HepG2 (cell line): Measurements from ENCODE around the gene ACBD6. TPM values are rescaled to one million over a fixed set of nuclear protein-coding genes. Genes with fewer than 3 reads are reported as not detected.

Experiments used
- ELF3 ChIP-seq: IDR thresholded peaks from 2 replicates; pipeline ENCODE4 v1.6.1; 2016; ENCODE audit warnings: missing genetic modification reagents, missing compliant biosample characterization
- FLYWCH1 ChIP-seq: sonication (generic); formaldehyde crosslinking; IDR thresholded peaks from 2 replicates; pipeline ENCODE4 v1.8.1; 2023; ENCODE audit warnings: mild to moderate bottlenecking, missing genetic modification reagents
- FOXK1 ChIP-seq: sonication (generic); formaldehyde crosslinking; IDR thresholded peaks from 2 replicates; pipeline ENCODE4 v1.4.0; 2020; ENCODE audit warnings: low read depth, missing genetic modification reagents, borderline replicate concordance
- GATAD2A ChIP-seq: IDR thresholded peaks from 2 replicates; pipeline ENCODE4 v1.6.1; 2016
- KAT8 ChIP-seq: IDR thresholded peaks from 2 replicates; pipeline ENCODE4 v1.6.1; 2016; ENCODE audit warnings: missing genetic modification reagents, missing compliant biosample characterization
- KDM2A ChIP-seq: sonication (generic); formaldehyde crosslinking; IDR thresholded peaks from 2 replicates; pipeline ENCODE4 v1.4.0; 2020; ENCODE audit warnings: low read depth, missing genetic modification reagents, borderline replicate concordance
- KLF12 ChIP-seq: sonication (generic); formaldehyde crosslinking; IDR thresholded peaks from 2 replicates; pipeline ENCODE4 v1.4.0; 2020; ENCODE audit warnings: missing genetic modification reagents, borderline replicate concordance
- MED1 ChIP-seq: sonication (generic); formaldehyde crosslinking; IDR thresholded peaks from 2 replicates; pipeline ENCODE4 v1.4.0; 2020; ENCODE audit warnings: missing genetic modification reagents
- SMC3 ChIP-seq: IDR thresholded peaks from 2 replicates; pipeline ENCODE4 v1.6.1; 2011; ENCODE audit warnings: low read length, improper control_type of control experiment
- SOX5 ChIP-seq: IDR thresholded peaks from 2 replicates; pipeline ENCODE4 v1.6.1; 2016; ENCODE audit warnings: borderline replicate concordance
- STAG1 ChIP-seq: sonication (generic); formaldehyde crosslinking; IDR thresholded peaks from 2 replicates; pipeline ENCODE4 v1.4.0; 2020; ENCODE audit warnings: missing genetic modification reagents
- TBX2 ChIP-seq: sonication (generic); formaldehyde crosslinking; IDR thresholded peaks from 2 replicates; pipeline ENCODE4 v1.5.0; 2020; ENCODE audit warnings: missing genetic modification reagents, mild to moderate bottlenecking, borderline replicate concordance
- TEAD3 ChIP-seq: optimal IDR thresholded peaks from 2 replicates; pipeline ENCODE3; 2016; ENCODE audit warnings: borderline replicate concordance
- ZMYM4 ChIP-seq: sonication (generic); formaldehyde crosslinking; IDR thresholded peaks from 2 replicates; pipeline ENCODE4 v1.8.1; 2023; ENCODE audit warnings: mild to moderate bottlenecking, missing genetic modification reagents
- ZNF335 ChIP-seq: sonication (generic); formaldehyde crosslinking; IDR thresholded peaks from 2 replicates; pipeline ENCODE4 v1.4.0; 2020; ENCODE audit warnings: missing genetic modification reagents
- ZNF337 ChIP-seq: sonication (generic); formaldehyde crosslinking; IDR thresholded peaks from 2 replicates; pipeline ENCODE4 v1.5.1; 2020; ENCODE audit warnings: missing genetic modification reagents, low read depth, mild to moderate bottlenecking, borderline replicate concordance
- ZNF496 ChIP-seq: sonication (generic); formaldehyde crosslinking; IDR thresholded peaks from 2 replicates; pipeline ENCODE4 v1.8.1; 2023; ENCODE audit warnings: mild to moderate bottlenecking, moderate library complexity, missing genetic modification reagents; ENCODE audit not compliant: insufficient replicate concordance
- ZSCAN22 ChIP-seq: sonication (generic); formaldehyde crosslinking; IDR thresholded peaks from 2 replicates; pipeline ENCODE4 v1.4.0; 2020; ENCODE audit warnings: mild to moderate bottlenecking, missing genetic modification reagents
- polyA plus RNA-seq, 8 experiments: library from polyadenylated mRNA; depleted of rRNA in 3 of 8; stranded (reverse) in 7 of 8; unstranded in 1 of 8; fragments of >200 nt; fragmentation: Illumina TruSeq in 4 of 8; extraction: Trizol in 4 of 8; gene quantifications; 2 replicates each; pipeline versions ENCODE4 v1.2.1 to v1.2.3, GENCODE V29; 2011 to 2016; ENCODE audit warnings: low read depth in 4 of 8, missing spikeins in 1 of 8, mixed read lengths in 1 of 8; ENCODE audit not compliant: insufficient read depth in 1 of 8
- total RNA-seq, 5 experiments: library from RNA; depleted of rRNA; stranded (reverse); fragments of >200 nt; fragmentation: Illumina TruSeq; extraction: Trizol; gene quantifications; 2 replicates each; pipeline ENCODE4 v1.2.3, GENCODE V29; 2016; ENCODE audit warnings: low read depth in 1 of 5
- TF ChIP-seq, protein P1 (sequence below): sonication (generic); formaldehyde crosslinking; IDR thresholded peaks from 2 replicates; pipeline ENCODE4 v1.5.0; 2020; ENCODE audit warnings: mild to moderate bottlenecking, missing genetic modification reagents, moderate library complexity
- TF ChIP-seq, protein P2 (sequence below): sonication (generic); formaldehyde crosslinking; IDR thresholded peaks from 2 replicates; pipeline ENCODE4 v1.5.1; 2020; ENCODE audit warnings: missing genetic modification reagents, mild to moderate bottlenecking, borderline replicate concordance
- TF ChIP-seq, protein P3 (sequence below): sonication (generic); IDR thresholded peaks from 2 replicates; pipeline ENCODE4 v1.6.1; 2016; ENCODE audit warnings: low read depth, borderline replicate concordance
- TF ChIP-seq, protein P4 (sequence below), 2 experiments: sonication (generic) in 1 of 2; formaldehyde crosslinking in 1 of 2; IDR thresholded peaks; 2 replicates each; pipeline versions ENCODE4 v1.4.0 to v1.6.1; 2018 to 2020; ENCODE audit warnings: missing genetic modification reagents in 2 of 2, borderline replicate concordance in 1 of 2, low read depth in 1 of 2, mild to moderate bottlenecking in 1 of 2, missing biosample characterization in 1 of 2
- TF ChIP-seq, protein P5 (sequence below), 2 experiments: fragments of 450-650 bp in 1 of 2; sonication (generic) in 1 of 2; formaldehyde crosslinking; IDR thresholded peaks; 2 replicates each; pipeline versions ENCODE4 v1.5.0 to v1.8.0; 2020 to 2022; ENCODE audit warnings: mild to moderate bottlenecking in 1 of 2, missing genetic modification reagents in 1 of 2

Gene ACBD6
- total and polyA plus RNA-seq, 2 of the 13 experiments (the other 11 are each of a cell fraction or from before 2014, with no cell fraction given), result 33.5 to 47.2 TPM

DNA sequence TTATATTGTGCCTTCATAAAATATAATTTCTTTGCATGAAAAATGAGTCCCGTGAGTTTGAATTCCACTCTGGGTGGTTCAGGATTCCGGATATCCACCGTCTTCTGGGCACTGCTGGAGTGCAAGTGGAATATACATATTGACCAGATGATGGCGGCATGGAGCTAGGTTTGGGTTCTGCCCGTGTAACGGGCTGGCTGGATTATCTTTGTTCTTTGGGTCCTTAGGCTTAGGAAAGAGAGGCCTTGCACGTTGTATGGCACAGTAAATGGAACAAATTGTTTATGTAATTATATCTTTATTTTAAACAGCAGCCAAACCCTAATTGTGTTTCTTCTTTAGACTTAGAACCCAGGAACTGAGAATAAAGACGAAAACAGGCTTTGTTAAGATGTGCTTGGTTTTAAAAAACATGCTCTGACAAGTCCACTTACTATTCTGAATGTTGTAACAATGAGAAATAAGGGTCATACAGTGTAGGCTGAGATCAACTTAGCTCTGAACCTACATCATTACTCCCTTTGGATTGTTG lies 13.5 kb upstream of the ACBD6 start (continued):
- TF ChIP-seq, protein P1, sequence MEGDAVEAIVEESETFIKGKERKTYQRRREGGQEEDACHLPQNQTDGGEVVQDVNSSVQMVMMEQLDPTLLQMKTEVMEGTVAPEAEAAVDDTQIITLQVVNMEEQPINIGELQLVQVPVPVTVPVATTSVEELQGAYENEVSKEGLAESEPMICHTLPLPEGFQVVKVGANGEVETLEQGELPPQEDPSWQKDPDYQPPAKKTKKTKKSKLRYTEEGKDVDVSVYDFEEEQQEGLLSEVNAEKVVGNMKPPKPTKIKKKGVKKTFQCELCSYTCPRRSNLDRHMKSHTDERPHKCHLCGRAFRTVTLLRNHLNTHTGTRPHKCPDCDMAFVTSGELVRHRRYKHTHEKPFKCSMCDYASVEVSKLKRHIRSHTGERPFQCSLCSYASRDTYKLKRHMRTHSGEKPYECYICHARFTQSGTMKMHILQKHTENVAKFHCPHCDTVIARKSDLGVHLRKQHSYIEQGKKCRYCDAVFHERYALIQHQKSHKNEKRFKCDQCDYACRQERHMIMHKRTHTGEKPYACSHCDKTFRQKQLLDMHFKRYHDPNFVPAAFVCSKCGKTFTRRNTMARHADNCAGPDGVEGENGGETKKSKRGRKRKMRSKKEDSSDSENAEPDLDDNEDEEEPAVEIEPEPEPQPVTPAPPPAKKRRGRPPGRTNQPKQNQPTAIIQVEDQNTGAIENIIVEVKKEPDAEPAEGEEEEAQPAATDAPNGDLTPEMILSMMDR (CRISPR knock-in tag), result peak; percentile 89
- no peak for TF ChIP-seq ZNF496 (CRISPR knock-in tag)
- TF ChIP-seq SOX5 (CRISPR knock-in tag), result 0 out of 2 replicates have a peak, but pooled peaks have one; percentile 12
- 0 out of 2 replicates have a peak, but pooled peaks have one; percentile 37 for TF ChIP-seq ZNF337 (CRISPR knock-in tag)
- TF ChIP-seq ZSCAN22, result no peak
- TF ChIP-seq, protein P2, sequence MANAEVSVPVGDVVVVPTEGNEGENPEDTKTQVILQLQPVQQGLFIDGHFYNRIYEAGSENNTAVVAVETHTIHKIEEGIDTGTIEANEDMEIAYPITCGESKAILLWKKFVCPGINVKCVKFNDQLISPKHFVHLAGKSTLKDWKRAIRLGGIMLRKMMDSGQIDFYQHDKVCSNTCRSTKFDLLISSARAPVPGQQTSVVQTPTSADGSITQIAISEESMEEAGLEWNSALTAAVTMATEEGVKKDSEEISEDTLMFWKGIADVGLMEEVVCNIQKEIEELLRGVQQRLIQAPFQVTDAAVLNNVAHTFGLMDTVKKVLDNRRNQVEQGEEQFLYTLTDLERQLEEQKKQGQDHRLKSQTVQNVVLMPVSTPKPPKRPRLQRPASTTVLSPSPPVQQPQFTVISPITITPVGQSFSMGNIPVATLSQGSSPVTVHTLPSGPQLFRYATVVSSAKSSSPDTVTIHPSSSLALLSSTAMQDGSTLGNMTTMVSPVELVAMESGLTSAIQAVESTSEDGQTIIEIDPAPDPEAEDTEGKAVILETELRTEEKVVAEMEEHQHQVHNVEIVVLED, result peak; percentile 22; the same call in 1 of the 2 replicates
- TF ChIP-seq FLYWCH1 (CRISPR knock-in tag), result no peak
- TF ChIP-seq KLF12 (CRISPR knock-in tag), result 0 out of 2 replicates have a peak, but pooled peaks have one; percentile 24
- peak; percentile 69 for TF ChIP-seq GATAD2A
- 0 out of 2 replicates have a peak, but pooled peaks have one; percentile 19 for TF ChIP-seq FOXK1
- TF ChIP-seq, protein P3, sequence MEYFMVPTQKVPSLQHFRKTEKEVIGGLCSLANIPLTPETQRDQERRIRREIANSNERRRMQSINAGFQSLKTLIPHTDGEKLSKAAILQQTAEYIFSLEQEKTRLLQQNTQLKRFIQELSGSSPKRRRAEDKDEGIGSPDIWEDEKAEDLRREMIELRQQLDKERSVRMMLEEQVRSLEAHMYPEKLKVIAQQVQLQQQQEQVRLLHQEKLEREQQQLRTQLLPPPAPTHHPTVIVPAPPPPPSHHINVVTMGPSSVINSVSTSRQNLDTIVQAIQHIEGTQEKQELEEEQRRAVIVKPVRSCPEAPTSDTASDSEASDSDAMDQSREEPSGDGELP, result 0 out of 2 replicates have a peak, but pooled peaks have one; percentile 18
- TF ChIP-seq, protein P4, sequence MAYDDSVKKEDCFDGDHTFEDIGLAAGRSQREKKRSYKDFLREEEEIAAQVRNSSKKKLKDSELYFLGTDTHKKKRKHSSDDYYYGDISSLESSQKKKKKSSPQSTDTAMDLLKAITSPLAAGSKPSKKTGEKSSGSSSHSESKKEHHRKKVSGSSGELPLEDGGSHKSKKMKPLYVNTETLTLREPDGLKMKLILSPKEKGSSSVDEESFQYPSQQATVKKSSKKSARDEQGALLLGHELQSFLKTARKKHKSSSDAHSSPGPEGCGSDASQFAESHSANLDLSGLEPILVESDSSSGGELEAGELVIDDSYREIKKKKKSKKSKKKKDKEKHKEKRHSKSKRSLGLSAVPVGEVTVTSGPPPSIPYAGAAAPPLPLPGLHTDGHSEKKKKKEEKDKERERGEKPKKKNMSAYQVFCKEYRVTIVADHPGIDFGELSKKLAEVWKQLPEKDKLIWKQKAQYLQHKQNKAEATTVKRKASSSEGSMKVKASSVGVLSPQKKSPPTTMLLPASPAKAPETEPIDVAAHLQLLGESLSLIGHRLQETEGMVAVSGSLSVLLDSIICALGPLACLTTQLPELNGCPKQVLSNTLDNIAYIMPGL (CRISPR knock-in tag; IDR thresholded peaks at IDR 0.05; ENCODE audit: borderline replicate concordance in 1 of 2, low read depth in 1 of 2), result peak in 1 of 2 experiments; percentile 58; a peak in 1 of 4 replicates
- 0 out of 2 replicates have a peak, but pooled peaks have one; percentile 35 for TF ChIP-seq ELF3 (CRISPR knock-in tag)
- 0 out of 2 replicates have a peak, but pooled peaks have one; percentile 27 for TF ChIP-seq ZNF335 (CRISPR knock-in tag)
- TF ChIP-seq TEAD3, result peak; percentile 51
- TF ChIP-seq KDM2A, result peak; percentile 48; the same call in 1 of the 2 replicates
- TF ChIP-seq TBX2 (CRISPR knock-in tag), result no peak
- TF ChIP-seq MED1, result 0 out of 2 replicates have a peak, but pooled peaks have one; percentile 17
- peak; percentile 95 for TF ChIP-seq STAG1
- TF ChIP-seq SMC3, result peak; percentile 89
- TF ChIP-seq ZMYM4 (CRISPR knock-in tag), result peak; percentile 41; the same call in 1 of the 2 replicates
- 0 out of 2 replicates have a peak, but pooled peaks have one; percentile 24 for TF ChIP-seq KAT8 (CRISPR knock-in tag)
- TF ChIP-seq, protein P5, sequence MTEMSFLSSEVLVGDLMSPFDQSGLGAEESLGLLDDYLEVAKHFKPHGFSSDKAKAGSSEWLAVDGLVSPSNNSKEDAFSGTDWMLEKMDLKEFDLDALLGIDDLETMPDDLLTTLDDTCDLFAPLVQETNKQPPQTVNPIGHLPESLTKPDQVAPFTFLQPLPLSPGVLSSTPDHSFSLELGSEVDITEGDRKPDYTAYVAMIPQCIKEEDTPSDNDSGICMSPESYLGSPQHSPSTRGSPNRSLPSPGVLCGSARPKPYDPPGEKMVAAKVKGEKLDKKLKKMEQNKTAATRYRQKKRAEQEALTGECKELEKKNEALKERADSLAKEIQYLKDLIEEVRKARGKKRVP (CRISPR knock-in tag; IDR thresholded peaks at IDR 0.05), result peak in 1 of 2 experiments; percentile 14; a peak in 1 of 4 replicates
